Urothelium cell line (cell line): Measurements from ENCODE around the gene VBP1.
A peak's percentile ranks its signal among the peaks of the same experiment; 100 is the strongest.
"Not testable (repeated sequence)": the region's sequence is repeated elsewhere in the genome, so short reads cannot be mapped to it uniquely, and the experiment has no call there.

Experiments
- DNase-seq: peaks from one replicate; pipeline ENCODE4 v3.0.0; 2011; ENCODE audit warnings: low spot score, mixed read lengths
- FAIRE-seq: peaks from 2 replicates; lab custom pipeline; 2011; peaks lifted over from hg19 to GRCh38; lab: Jason Lieb, UNC

VBP1 gene, protein sequence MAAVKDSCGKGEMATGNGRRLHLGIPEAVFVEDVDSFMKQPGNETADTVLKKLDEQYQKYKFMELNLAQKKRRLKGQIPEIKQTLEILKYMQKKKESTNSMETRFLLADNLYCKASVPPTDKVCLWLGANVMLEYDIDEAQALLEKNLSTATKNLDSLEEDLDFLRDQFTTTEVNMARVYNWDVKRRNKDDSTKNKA

DNA sequence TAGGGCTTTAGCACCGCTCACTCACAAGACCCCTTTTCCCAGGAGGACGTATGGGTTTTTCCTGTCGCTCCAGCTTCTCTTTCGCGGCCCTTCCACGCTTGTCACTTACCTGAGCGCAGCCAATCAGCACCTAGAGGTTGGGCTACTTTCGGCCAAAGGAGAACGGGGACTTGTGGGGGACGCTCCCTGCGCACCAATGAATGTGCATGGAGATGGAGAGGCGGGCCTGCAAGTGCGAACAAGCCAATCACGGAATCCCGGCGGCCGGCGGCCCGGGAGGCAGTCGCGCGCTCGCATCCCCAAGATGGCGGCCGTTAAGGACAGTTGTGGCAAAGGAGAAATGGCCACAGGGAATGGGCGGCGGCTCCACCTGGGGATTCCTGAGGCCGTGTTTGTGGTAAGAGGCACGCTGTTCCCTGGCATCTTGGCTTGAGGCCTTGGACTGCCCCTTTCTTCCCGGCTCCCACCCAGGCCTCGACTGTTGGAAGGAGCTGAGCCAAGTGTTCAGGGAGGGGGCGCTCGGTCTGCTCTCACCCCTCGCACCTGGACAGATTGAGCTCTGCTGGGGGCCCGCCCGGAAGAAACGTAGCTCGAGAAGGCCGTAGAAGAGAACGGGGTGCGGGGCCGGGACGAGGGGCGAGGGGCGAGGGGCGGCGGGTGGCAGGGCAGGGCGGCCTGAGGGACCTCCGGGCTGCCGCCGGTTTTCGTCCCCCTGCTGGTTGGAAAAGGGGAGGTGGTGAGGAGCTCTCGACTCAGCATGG, at the start of gene VBP1:
VBP1 (plus strand) TSS at position 282 of the 761 bp plus-strand sequence; CDS start at position 305, 23 bp downstream.
- no peak for FAIRE-seq

DNA sequence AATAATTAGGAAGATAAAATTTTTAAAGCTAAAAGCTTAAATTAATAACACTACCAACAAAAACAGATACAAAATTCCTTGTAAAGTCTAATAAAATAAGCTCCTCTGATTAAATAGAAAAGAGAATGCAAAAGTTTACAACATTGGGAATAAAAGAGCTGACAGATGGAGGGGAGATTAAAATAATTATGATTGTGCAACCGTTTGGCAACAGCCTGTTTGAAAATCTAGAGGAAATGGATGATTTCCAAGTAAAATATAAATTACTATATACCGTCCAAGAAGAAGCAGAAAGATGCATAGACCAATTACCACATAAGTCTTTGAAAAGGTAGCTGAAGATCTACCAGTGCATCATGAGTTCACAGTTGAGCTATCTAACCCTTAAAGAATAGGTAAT, 46.4 kb upstream of the VBP1 start:
- no peak for FAIRE-seq
- no peak for DNase-seq

More for the DNA sequence above, at the start of gene VBP1:
- DNase-seq, result peak; percentile 93

DNA sequence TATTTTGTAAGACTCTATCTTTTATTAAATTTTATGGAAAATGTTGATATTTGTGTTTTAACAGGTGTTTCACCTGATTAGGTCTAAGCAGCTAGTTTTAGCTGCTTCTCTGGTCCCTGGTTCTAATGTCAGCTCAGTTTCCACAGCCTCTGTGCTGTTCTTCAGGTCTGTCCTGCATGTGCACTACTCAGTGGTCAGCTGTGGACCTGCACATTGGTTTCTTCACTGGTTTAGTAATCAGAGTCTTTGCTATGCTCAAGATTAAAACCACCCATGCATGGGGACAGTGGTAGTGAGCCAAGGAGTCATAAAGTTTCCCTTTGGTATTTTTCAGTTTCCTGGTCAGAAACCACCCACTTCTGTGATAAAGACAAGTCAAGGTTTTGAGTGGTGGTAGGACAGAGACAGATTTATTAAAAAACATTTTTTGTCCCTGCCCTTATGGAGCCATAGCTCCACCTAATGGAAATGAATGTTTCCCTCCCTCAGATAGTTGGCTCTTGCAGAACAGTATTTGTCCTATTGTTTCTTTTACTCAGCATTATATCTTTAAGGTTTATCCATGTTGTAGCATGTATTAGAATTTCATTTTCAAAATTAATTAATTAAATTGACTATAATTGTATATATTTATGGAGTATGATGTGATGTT, 36.8 kb upstream of the VBP1 start:
- DNase-seq (no peak), FAIRE-seq (no peak)

DNA sequence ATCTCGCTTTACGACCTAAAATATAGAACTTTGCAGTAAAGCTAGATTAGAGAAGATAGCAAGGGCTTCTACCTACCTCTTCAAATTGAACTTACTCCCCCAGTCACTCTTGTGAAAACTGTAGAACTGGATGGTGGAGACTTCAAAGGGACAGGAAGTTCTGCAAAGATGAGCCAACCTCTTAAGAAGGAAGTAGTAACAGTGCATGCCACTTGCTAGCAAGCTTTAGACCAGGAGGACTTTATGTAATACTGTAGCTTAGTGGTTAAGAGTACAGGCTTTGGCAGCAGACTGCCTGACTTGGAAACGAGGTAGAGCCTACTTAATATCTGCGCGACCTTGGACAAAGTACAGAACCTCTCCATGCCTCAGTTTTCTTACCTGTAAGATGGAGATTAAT, 27.5 kb upstream of the VBP1 start:
- FAIRE-seq (no peak), DNase-seq (no peak)

DNA sequence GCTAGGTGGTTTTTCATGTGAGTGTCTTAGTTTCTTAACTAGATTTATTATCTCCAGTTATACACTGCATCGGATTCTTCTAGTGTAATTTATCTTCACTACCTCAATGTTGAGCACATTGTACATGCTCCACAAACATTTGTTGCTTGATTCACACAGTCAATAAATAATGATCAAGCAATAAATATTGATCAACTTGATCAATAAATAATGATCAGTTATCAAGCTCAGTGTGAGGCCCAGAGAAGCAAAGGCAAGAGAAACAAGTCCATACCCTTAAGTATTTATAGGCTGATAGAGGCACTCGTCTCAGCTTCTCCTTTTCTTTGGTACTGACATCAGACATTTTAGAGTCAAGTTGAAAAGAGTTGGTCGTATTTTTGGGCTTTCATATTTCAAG, 5.1 kb upstream of the VBP1 start:
- DNase-seq (no peak), FAIRE-seq (no peak)

DNA sequence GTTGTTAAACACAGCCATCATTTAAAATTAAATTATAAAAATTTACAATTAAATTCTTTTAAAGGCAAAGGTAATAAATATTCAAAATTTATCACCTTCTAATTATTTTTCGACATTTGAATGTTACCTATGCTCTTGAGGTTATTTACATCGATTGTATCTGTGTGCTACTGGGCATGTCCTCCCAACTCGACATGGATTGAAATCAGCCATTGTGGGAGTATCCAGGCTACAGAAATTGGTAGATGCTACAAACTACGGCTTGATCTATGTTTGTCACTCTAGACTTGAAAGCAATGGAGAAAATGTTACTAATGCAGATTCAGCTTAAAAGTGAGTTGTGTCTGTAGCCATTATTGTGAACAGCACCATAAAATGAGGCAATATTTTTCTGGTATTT, 2.5 kb upstream of the VBP1 start:
- no peak for FAIRE-seq
- no peak for DNase-seq

DNA sequence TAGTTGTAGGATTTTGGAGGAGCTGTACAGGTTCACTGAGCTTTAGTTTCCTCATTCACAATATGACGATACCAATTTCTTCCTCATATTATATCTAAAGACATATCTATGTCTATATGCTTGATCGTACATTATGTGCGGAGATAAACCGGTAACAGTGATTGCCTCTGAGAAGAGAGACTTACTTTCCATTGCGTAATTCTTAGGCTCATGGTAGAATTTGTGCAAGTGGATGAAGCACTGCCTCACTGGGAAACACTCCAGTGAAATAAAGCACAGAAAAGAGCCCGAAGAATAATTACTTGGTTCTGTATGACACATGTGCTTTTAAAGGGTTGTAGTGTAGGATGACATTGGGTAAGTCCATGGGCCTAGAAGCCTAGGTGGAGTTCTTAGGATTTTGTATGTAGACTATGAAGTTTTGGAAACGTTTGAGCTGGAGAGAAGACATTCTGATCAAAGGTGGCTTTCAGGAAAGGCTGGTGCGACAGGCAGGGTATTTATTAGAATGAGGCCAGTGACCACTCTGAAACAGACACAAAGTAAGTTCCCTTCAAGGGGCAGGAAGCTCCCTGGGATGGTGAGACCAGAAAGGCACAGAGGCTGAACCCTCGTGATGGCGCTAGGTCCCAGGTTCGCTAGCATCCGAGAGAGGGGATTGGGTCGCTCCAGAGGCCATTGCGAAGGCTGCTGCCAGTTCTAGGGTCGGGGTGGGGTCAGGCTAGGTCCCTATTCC, 649 bp upstream of the VBP1 start:
- FAIRE-seq (no peak), DNase-seq (no peak)

DNA sequence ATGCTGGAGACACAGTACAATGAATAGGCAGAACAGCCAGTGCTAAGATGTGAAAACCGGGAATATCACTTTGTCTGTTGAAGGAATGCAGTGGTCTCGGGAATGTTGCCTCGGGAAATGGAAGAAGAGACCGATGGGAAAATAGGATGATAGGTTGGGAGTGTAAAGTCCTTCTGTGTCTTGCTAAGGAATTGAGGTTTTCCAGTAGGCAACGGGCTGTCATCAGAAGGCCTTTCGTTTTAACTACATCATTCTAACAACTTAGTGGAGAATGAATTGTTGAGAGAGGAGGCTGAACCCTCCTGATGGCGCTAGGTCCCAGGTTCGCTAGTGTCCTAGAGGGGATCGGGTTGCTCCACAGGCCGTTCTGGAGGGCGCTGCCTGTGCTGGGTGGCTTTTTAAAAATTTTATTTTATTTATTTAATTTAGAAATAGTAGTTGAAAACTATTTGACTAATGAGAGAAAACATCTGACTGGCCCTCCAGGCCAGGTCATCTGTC, 730 bp downstream of the VBP1 start:
- FAIRE-seq (no peak), DNase-seq (peak; percentile 3)

DNA sequence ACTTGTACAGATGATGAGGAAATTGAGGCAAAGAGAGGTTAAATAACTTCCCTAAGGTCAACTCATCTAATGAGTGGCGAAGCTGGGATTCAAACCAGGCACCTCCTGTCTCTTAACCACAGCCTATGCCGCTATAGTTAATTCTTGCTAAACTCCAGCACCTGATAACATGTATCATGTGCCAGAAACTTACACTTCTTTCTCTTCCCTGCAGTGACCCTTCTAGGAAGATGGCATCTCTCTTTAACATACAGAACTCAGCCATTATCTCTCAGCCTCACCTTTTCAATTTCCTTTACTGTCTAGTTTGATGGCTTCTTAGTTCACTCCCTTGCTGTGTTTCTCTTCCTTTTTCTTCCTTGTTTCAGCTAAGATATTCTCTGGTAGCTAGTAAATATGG, 2.5 kb downstream of the VBP1 start:
- no peak for DNase-seq
- no peak for FAIRE-seq

DNA sequence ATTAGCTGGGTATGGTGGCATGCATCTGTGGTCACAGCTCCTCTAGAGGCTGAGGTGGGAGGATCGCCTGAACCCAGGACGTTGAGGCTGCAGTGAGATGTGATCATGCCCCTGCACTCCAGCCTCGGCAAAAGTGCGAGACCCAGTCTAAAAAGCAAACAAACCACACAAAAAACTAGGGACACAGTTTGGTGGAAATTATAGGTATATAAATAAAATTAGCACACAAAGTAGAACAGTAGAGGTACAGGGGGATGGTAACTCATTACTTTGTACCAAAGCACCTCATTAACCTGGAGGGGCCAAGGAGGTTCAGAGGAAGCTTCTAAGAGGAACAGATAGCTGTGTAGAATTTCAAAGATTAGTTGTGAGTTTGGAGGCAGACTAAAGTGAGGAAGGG, 5.1 kb downstream of the VBP1 start:
- FAIRE-seq (no peak), DNase-seq (no peak)

DNA sequence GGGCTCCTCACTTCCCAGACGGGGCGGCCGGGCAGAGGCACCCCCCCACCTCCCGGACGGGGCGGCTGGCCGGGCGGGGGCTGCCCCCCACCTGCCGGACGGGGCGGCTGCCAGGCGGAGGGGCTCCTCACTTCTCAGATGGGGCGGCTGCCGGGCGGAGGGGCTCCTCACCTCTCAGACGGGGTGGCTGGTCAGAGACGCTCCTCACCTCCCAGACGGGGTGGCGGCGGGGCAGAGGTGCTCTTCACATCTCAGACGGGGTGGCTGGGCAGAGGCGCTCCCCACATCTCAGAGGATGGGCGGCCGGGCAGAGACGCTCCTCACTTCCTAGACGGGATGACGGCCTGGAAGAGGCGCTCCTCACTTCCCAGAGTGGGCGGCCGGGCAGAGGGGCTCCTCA, 7.5 kb downstream of the VBP1 start:
- not testable (repeated sequence) for FAIRE-seq, DNase-seq

DNA sequence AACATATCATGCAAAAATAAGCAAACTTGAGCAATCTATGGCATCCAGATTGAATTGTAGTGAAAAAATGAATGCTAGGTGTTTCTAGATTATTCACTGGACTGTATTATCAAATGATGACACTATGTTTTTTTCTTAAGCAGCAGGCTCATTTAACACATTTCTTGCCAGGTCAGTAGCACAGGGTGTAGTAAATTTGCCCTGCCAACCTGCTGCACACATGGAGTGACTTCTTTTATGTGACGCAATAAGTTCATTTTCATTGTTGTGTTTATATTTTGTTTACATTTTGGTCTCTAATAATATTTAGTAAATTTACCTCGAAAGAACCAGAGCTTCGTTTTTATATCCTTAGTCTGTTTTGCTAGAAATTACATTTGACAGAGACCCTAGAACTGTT, 9.5 kb downstream of the VBP1 start:
- DNase-seq (no peak), FAIRE-seq (no peak)

DNA sequence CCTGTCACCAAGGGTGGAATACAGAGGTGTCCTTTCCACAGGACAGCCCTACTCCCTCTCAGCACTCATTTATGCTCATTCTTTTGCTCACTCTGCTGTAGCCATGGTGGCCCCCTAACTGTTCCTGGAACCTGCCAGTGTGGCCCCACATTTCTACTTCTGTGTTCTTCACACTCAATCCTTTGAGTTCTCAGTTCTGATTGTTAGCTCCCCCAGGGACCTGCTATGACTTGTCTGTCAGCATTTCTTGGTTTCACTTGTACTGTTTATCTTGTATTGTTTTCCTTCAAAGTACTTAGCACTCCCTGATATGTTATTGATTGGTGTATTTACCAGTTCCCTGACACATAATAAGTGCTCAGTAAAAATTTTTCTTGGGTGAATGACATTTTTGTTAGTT, 14.9 kb downstream of the VBP1 start:
- DNase-seq, result no peak
- no peak for FAIRE-seq

DNA sequence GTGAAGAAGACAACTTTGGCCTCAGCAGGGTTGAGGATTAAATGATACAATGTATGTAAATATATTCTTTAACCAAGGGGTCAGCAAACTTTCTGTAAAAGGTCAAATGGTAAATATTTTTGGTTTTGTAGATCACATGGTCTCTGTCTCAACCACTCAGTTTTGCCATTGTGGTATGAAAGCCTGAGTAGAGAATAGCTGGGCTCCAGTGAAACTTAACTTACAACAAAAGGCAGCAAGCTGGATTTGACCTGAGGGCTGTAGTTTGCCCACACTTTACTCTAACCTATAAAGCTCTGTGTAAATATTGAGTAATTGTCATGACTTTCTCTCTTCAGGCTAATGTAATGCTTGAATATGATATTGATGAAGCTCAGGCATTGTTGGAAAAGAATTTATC, 19.6 kb downstream of the VBP1 start:
- DNase-seq, result no peak

DNA sequence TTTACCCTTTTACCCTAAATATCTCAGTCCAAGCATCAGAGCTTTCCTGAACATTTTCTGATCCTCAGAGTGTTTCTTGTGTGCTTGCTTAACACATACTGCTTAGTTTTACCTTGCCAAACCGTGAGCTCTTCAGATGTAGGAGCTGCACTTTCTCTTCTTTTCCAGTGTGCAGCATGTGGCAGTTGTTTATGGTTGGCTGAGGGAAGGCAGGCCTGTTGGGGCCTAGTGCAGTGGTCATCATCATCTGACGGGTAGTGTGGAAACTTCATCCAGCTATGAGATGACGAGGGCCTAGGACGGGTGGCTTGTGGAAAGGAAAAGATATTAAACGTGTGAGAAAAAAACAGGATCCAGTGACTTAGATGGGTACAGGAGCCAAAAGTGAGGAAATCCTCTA, 21.5 kb downstream of the VBP1 start:
- DNase-seq (no peak), FAIRE-seq (no peak)

More for the DNA sequence above, 19.6 kb downstream of the VBP1 start:
- no peak for FAIRE-seq

DNA sequence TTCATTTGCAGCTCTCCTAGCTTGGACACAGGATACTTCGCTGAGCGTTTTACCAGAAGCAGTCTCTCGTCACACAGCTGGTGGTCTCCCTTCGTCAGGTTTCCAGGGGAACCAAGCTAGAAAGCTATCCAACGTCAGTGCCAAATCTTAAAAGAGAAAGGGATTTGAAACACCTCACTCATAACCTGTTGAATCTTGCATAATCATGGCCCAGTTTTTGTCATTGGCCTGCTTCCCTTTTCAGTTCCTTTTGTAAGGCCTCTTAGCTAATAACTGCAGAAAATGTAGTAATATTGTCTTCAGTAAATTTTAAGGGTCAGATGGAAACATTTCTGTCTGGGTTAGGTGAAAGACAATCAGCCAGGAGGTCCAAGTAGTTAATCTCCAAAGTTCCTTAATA, 26.0 kb downstream of the VBP1 start:
- no peak for DNase-seq
- FAIRE-seq, result no peak

DNA sequence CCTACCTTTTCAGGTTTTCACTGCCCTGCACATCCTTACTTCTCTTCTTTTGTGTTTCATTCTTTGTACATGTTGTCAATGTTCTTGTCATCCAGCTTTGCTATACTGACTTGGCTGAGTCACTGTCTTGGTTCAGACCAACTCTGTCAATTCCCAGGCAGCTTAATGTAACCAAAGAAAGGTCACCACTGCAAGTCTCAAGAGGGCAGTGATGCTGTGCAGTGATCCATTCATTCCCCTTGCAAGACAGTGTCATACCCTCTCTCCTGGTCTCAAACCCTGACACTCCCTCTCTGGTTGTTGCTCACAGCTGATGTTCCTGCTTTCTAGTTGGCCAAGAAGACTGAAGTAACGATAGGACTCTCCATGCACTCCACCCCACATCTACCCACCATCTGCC, 30.5 kb downstream of the VBP1 start:
- DNase-seq, result no peak
- no peak for FAIRE-seq

DNA sequence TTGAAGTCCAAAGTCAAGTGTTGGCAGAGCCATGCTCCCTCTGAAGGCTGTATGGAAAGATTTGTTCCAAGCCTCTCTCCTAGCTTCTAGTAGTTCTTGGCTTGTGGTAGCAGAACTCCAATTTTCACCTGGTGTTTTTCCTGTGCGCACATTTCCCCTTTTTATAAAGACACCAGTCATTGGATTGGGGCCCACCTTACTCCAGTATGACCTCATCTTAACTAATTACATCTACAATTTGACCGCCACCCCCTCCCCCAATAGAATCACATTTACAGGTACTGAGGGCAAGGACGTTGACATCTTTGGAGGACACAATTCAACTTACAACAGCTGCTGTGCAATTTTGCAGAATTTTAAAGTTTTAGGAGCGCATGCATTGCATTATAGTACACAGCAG, 31.2 kb downstream of the VBP1 start:
- DNase-seq (no peak), FAIRE-seq (no peak)

DNA sequence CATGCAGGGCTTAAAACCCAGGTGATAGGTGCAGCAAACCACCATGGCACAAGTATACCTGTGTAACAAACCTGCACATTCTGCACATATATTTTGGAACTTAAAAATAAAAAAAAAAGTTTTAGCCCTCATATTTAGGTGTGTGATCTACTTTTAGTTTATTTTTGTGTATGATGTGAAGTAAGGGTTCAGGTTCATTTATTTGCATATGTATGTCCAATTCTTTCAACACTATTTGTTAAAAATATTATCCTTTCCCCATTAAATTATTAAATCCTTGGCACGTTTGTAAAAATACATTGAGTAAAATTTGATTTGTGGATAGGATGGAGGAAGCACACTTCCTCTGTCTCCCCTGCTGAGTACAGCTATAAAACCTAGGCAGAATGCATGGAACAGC, 35.1 kb downstream of the VBP1 start:
- DNase-seq (no peak), FAIRE-seq (no peak)

DNA sequence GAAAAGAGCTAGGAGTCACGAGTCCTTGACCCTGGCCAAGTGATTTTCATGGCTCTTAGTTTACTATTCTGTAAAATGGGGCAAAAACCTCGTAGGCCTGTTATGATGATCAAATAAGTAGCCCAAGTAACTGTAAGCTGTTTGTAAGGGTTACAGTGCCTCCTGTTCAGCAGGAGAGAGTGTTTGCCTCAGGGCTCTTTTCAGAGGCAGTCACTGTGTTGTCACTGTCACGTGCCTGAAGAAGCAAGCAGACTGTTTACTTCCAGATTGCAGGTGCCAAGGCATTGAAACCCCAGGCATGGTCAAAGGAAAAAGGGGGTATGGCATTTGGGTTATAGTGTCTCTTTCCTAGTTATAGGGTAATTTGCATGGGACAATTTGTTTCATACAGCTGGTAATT, 43.5 kb downstream of the VBP1 start:
- FAIRE-seq (no peak), DNase-seq (no peak)
